Stimulated activated CD4-positive, alpha-beta T cell treated with anti-CD3 and anti-CD28 coated beads, Interleukin-4, amount 100 ng/mL, for 1 hour (primary cell): ENCODE measurements around the gene HSPA4.
"Not testable (repeated sequence)": the region's sequence is repeated elsewhere in the genome, so short reads cannot be mapped to it uniquely, and the experiment has no call there.

ENCODE experiments used
- DNase-seq: peaks from one replicate; pipeline ENCODE4 v3.0.0-alpha.2; 2020

Gene HSPA4

GRCh38 chr5:133051061-133051541 is 712 bp upstream of the HSPA4 start:
- DNase-seq = no peak

- DNase-seq = peak; percentile 49
Measured at GRCh38 chr5:133052317-133053175, 733 bp downstream of the HSPA4 start.

DNA sequence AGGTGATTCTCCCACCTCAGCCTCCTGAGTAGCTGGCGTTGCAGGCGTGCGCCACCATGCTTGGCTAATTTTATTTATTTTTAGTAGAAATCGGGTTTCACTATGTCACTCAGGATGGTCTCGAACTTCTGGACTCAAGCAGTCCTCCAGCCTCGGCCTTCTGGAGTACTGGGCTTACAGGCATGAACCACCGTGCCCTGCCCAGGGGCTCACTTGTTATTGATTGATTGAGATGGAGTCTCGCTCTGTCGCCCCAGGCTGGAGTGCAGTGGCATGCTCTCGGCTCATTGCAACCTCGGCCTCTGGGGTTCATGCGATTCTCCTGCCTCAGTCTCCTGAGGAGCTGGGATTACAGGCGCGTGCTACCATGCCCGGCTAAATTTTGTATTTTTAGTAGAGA is 1.6 kb downstream of the HSPA4 start:
- no peak for DNase-seq

GRCh38 chr5:133054697-133055471 is 3.1 kb downstream of the HSPA4 start:
- DNase-seq = no peak

DNA sequence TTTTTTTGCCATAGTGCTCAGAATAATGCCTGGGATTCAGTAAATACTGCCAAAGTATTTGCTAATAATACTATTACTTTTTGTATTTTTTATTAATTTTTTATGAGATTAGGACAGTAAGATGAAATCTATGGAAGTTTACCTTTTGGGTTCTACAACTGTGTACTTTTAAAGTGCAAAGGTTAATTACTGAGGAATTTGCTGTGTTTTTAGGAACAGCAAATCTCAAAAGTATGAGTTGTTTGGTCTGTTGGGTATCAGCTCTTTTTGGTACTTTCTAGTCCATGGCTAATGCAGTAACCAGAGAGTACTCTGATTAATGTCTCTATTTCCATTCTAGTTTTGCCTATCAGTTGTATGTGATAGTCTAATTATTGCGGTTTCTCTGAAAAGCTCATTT is 5.1 kb downstream of the HSPA4 start:
- DNase-seq = no peak

DNA sequence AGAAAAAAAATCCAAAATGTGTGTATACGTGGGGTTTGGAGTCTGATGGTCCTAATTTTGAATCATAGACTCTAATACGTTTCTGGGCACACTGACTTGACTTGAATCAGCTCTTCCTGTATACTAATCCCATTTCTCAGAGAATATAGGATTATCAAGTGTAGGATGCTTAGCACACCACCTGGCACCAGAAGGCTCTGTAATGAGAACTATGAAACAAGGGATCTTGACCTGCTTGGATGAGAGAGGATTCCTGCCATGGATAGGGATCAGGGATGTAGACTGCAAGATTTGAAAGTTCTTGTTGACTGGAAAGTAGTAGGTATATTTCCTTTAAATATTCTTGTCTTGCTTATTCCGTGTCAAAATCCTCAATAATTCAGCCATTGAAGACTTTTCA is 7.8 kb downstream of the HSPA4 start:
- DNase-seq = no peak

DNA sequence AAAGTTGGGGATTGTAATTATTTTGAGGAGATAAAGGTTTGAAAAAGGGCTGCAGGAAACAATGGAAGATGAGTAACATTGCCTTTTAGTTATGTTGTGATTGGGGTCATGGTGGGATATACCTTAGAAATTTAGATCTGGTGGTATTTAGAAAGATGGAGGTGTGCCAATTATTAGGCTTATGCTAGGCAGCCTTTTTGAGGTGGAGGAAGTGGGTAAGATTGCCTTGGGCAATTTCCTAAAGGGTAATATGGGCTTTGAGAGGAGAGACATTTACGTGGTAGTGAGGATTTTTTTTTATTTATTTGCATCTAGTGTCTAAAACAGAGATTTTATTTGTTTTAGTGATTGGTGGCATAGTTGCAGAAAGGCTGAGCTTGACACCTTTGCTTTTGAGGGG is 10.5 kb downstream of the HSPA4 start:
- DNase-seq = no peak

DNA sequence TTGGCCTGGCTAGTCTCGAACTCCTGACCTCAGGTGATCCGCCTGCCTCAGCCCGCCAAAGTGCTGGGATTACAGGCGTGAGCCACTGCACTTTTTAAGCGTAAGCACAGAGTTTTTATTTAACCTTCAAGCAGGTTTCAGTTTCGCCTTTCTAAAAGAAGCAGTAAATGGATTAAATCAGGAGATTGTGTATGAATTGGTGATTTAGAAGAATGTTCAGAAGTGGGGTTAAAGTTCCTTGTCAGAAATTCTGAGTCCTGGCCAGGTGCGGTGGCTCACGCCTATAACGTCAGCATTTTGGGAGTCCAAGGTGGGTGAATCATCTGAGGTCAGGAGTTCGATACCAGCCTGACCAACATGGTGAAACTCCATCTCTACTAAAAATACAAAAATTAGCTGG is 12.2 kb downstream of the HSPA4 start:
- no peak for DNase-seq

DNA sequence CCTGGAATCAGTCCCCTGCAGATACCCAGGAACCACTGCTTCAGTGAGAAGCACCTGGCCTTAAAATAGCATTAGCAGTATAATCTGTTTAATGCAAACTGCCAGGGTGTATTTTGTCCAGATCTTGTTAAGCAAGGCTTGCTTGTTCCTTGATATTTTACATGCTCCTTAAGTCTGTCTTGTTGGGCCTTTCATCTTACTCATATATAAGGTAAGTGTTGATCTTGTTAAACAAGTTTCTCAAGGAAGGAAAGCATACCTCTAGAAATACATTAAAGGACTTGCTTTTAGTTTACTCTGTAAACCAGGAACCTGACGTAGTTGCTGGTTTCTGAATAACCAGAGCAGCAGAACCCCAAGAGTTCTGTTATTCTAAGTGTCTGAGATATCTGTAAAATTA is 13.7 kb downstream of the HSPA4 start:
- no peak for DNase-seq

DNA sequence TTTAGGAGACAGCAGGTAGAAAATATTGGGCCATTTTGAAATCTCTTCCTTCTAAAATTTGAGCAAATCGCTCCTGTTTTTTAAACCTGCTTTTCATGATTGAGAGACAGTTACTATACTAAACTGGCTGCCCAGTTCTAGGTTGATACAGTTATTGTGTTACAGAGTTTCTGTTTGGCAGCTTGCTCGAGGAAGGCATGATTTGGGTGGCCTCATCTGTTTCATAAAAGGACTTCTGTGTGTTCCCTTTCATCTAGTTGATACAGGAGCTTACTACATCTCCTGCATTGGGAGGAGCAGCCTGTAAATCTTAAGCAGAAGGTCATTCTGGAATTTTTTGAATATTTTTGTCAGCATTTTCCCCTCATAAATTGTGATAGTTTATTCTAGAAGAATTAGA is 14.2 kb downstream of the HSPA4 start:
- DNase-seq = no peak

DNA sequence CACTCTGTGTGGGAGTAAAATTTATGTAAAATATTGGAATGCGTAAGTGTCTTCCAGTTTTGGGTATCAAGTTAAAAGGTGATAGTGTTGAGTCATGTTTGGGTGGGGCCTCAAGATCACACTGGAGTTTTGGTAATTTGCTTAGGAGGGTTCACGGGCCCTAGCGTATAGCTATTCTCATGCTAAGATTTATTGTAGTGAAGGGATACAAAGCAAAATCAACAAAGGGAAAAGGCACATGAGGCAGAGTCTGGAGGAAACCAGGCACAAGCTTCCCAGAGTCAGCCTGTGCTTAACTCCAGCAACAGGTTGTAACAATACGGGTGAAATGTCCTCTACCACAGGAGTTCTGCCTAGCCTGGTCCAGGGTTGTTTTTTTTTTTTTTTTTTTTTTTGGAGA is 20.2 kb downstream of the HSPA4 start:
- DNase-seq = no peak

- no peak for DNase-seq
Measured at GRCh38 chr5:133075572-133076536, 24.0 kb downstream of the HSPA4 start.

- no peak for DNase-seq
Measured at GRCh38 chr5:133079048-133079447, 27.2 kb downstream of the HSPA4 start.

DNA sequence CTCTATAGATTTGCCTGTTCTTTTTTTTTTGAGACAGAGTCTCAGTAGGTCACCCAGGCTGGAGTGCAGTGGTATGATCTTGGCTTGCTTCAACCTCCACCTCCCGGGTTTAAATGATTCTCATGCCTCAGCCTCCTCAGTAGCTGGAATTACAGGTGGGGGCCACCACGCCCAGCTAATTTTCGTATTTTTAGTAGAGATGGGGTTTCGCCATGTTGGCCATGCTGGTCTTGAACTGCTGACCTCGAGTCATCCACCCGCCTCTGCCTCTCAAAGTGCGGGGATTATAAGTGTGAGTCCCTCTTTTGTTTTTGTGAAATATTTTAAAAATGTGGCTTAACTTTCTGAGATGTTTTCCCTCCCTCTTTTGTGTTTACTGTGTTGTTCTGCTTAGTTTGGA is 29.2 kb downstream of the HSPA4 start:
- no peak for DNase-seq

- DNase-seq = no peak
Measured at GRCh38 chr5:133081703-133082102, 29.9 kb downstream of the HSPA4 start.

DNA sequence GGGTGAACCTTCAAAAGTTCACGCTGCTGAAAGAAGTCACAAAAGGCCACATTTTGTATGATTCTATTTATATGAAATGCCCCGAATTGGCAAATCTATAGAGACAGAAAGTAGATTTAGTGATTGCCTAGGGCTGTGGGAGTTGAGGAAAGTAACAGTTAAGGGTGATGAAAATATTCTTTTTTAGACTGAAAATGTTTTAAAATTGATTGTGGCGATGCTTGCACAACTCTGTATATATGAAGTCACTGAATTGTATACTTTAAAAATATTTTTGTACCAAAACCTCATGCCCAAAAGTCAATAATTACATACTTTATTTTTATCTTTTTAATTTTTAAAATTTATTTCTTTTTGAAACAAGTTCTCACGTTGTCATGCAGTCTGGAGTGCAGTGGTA is 30.3 kb downstream of the HSPA4 start:
- no peak for DNase-seq

DNA sequence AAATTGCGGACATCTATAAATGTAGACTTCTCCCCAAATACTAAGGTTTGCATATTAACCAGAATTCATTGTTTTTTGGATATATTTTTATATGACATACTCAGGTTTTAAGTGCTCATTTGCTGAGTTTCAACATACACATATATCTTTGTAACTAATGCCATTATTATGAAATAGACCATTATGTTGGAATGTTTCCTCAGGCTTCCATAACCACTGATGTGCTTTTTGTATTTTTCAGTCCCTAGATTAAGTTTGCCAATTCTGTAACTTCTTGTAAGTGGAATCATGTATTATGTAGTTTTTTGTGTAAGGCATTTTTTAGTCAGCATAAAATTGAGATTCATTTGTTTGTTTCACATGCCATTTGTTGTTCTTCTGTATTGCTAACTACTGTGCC is 32.1 kb downstream of the HSPA4 start:
- DNase-seq = no peak

GRCh38 chr5:133085171-133085570 is 33.4 kb downstream of the HSPA4 start:
- DNase-seq = not testable (repeated sequence)

DNA sequence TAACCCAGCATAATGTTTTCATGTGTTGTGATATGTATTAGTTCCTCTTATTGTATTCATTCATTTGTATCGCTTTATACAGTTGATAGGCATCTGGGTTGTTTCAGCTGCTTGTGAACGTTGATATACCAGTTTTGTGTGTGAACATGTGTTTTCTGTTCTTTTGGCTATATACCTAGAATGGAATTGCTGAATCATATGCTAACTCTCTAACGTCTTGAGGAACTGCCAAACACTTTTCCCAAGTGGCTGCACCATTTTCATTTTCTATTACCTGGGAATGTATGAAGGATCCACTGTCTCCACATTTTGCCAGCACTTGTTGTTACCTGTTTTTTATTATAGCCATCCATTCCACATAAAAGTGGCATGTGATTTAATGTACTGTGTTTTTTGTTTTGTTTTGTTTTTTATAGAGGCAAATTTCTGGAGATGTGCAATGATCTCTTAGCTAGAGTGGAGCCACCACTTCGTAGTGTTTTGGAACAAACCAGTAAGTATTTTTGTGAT is 34.6 kb downstream of the HSPA4 start:
- DNase-seq = no peak

GRCh38 chr5:133088064-133088463 is 36.3 kb downstream of the HSPA4 start:
- no peak for DNase-seq

GRCh38 chr5:133091034-133091433 is 39.2 kb downstream of the HSPA4 start:
- DNase-seq = no peak

DNA sequence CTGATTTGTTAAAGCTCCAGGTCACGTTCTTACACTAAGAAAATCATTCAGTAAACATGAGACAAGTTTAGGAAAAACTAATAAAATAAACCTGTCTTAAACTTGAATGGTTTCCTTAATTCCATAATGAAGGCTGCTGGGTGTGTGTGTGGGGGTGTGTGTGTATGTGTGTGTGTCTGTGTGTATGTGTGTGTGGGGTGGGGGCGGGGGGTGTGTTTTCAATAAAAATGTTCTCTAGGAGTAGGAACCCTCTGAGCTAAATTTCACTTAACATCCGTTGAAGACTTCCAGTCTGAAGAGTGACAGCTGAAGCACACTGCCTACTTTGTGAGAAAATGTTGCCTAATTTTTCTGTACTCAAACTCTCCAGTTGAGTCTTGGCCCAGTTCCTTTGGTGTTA is 54.5 kb downstream of the HSPA4 start:
- no peak for DNase-seq
